A204.1 (cell line): Measurements from ENCODE around the gene MT1M.
"Not testable (repeated sequence)": the region's sequence is repeated elsewhere in the genome, so short reads cannot be mapped to it uniquely, and the experiment has no call there.

ENCODE experiments used
- FAIRE-seq: peaks from 2 replicates; lab custom pipeline; 2012; peaks lifted over from hg19 to GRCh38; lab: Jason Lieb, UNC

MT1M gene

DNA sequence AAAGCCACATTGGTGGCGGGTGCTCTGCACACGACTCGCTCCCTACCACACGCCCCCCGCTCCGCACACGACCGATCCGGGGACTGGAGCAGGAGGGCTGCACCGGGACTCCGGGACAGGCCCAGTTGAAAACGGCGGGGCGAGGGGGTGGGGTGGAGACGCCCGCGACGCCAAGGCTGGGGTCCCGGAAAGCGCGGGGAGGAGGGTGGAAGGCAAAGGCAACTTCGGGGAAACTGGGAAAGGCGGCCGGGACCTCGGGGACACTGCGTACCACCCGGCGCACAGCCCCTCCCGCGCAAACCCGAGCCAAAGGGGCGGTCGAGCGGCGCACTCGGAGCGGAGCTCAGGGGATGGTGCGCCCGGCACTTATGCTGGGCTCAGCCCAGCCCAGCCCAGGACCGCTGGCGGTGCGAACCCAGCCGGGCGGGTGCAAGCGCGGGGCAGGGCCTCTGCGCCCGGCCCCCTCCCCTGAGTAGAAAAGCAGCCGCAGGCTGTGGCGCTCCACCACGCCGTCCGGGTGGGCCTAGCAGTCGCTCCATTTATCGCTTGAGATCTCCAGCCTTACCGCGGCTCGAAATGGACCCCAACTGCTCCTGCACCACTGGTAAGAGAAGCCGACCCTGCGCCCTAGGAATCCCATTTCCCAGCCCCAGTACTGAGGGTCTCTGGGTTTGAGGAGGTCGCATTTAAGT lies at the start of gene MT1M:
Gene MT1M, plus strand, starts transcription at position 504 of the 692 bp plus-strand sequence. Its CDS starts 73 bp downstream, at position 577.
- FAIRE-seq = no peak

GRCh38 chr16:56582911-56583310 lies 49.5 kb upstream of the MT1M start:
- not testable (repeated sequence) for FAIRE-seq

- no peak for FAIRE-seq
Observed at GRCh38 chr16:56583351-56584168, 48.9 kb upstream of the MT1M start.

DNA sequence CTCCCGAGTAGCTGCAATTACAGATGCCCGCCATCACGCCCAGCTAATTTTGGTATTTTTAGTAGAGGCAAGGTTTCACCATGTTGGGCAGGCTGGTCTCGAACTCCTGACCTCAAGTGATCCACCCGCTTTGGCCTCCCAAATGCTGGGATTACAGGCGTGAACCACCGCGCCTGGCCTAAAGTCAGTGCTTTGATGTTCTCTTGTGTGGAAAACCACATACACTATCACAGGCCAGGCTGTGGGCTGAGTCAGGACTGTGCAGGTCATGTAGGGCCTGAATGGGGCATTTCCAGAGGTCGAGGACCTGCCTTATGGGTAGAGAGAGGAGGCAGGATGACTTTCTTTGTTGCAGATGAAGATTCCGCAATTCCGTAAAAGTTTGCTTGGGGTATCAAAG lies 48.2 kb upstream of the MT1M start:
- no peak for FAIRE-seq

DNA sequence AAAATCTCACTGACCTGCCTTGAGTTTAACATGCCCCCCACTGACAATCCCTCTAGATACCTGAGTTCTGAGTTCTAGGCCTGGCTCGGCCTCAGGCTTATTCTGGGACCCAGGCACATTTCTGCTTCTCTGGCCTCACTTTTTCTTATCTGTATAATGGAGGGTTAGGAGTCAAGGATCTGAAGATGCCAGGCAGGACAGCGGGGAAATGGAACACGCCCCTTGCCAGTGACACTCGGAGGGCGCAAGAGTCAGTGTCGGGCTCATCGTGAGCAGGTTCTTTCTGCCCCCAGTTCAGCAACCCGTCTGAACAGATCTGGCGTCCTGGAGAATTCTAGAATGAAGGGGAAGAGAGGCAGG lies 43.7 kb upstream of the MT1M start:
- FAIRE-seq = no peak

DNA sequence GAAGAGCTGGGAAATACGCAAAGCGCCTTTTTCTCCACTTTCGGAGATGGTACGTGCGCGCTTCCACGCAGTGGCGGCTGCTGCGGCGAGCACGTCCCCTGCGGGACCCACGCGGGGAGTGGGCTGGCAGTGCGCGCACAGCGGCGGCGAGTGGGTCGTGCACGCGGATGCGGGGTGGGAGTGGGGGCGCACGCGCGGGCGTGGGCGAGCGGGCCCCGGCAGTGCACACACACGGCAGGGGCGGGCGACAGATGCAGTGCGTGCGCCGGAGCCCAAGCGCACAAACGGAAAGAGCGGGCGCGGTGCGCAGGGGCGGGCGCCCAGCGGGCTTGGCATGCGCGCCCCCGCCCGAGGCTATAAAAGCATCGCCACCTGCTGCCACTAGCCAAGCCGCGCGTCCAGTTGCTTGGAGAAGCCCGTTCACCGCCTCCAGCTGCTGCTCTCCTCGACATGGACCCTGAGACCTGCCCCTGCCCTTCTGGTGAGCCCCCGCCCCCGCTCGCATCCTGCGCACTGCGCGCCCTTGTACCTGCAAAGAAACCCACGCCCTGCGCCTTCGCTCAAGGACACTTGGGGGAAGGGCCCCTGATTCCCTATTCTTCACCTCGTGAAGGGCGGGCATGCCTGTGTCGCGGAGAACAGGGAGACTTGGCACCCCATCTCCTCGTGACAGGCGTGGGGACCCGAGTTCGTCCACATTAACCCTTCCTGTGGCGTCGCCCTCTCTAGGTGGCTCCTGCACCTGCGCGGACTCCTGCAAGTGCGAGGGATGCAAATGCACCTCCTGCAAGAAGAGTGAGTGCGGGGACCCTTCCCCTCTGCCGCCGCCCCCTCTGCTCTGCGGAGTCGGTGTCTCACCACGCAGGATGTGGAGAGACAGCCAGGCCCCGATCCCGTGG lies 43.1 kb upstream of the MT1M start, which contains the start of gene MT3:
Gene MT3, plus strand, starts transcription at position 388 of the 899 bp plus-strand sequence. Its CDS starts 63 bp downstream, at position 451.
- FAIRE-seq = no peak

DNA sequence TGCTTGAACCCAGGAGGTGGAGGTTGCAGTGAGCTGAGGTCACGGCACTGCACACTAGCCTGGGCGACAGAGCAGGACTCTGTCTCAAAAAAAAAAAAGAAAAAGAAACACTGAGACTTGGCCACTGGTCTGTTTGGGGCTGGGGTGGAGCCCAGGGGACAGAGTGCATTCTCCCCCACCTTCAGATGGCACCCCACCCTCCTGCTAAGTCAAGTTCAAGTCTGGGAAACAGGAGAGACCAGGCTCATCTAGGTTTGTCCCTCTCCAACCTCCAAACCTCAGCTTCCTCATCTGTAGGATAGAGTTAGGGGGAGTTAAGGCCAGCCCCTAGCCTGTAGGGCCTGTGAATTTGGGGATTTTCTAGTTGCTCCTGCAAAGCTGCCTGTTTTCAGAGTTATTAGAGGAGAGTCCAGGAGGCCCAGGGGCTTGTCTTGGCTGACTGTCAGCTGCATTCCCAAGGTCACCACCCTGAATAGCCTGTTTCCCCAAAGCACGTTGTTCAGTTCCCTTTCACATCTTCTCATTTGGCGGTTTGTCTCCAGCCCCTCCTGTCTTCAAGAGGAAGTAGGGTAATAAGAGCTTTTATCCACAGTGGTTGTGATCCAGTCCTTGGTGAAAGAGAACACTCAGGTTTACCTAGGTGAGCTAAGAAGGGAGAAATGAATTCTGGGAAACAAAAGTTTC lies 40.9 kb upstream of the MT1M start:
- no peak for FAIRE-seq

- no peak for FAIRE-seq
Observed at GRCh38 chr16:56593573-56594291, 38.7 kb upstream of the MT1M start.

DNA sequence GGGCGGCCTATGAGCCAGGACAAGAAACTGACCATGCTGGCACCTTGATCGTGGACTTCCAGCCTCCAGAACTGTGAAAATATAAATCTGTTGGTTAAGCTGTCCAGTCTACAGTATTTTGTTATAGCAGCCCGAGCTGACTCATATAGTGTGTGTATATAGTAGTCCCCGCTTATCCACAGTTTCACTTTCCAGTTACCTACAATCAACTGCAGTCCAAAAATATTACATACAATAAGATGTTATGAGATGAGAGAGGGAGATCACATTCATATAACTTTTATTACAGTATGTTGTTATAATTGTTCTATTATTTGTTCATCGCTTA lies 38.2 kb upstream of the MT1M start:
- FAIRE-seq = no peak

GRCh38 chr16:56600398-56600999 lies 32.0 kb upstream of the MT1M start:
- peak; percentile 77 for FAIRE-seq

DNA sequence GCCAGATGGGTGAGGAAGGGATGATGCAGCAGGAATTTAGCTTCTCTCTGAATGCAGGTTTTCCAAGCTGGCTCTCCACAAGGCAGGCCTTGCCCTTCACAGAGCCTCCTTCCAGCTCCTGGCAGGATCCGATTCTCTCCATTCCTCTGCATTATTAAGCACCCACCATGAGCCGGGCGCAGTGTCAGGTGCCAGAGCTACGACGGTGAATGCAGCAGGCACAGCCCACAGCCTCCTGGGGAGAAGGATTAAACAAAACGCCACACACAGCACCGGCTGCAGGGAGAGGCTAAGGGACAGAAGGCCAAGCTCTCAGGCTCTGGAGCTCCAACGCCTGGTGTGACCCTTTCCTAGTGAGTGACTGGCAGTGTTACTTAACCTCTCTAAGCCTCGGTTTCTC lies 31.1 kb upstream of the MT1M start:
- FAIRE-seq = no peak

DNA sequence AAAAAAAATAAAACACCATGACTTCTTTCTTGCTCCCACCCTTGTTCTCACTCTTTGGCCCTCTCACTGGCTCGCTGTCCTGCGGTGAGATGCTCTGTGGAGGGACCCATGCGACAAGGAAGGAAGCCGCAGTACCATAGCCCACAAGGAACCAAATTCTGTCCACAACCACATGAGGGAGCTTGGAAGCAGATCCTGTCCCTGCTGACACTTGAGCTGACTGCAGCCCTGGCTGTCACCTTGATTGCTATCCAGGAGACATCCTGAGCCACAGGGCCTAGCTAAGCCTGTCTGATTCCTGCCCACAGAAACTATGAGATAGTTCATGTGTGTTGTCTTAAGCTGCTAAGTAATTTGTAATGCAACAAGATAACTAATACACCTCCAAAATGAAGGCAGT lies 28.9 kb upstream of the MT1M start:
- no peak for FAIRE-seq

DNA sequence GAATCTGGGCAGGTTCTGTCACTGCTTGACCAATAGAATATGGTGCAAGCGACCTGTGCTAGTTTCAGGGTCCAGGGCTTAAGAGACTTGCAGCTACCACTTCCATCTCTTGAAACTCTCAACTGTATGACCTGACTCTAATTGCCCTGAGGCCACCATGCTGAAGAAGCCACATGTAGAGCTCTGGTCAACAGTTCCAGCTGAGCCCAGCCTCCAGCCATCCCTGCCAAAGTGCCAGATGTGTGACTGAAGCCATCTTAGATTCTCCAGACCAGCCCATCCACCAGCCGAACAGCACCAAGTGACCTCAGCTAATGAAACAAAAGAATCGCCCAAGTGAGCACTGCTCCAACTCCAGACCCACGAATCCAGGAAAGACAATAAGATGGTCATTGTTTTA lies 27.5 kb upstream of the MT1M start:
- no peak for FAIRE-seq

DNA sequence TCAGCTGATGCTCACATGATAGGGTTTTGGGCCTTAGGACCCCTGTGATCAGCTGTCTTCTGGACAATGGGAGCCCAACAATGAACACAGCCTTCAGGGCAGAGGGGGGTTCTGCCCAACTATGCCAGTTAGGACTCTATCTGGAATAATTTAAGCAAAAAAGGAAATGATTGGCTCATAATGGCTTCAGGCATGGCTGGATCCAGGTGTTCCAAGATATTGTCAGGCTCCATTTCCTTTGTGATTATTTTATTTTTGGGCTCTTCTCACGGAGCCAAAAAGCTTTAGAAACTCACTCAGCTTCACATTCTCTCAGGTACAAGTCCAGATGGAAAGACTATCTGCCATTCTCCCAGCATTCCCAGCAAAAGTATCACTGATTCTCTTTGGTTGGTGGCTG lies 27.0 kb upstream of the MT1M start:
- FAIRE-seq = no peak

GRCh38 chr16:56606071-56606475 lies 26.4 kb upstream of the MT1M start:
- FAIRE-seq = no peak

DNA sequence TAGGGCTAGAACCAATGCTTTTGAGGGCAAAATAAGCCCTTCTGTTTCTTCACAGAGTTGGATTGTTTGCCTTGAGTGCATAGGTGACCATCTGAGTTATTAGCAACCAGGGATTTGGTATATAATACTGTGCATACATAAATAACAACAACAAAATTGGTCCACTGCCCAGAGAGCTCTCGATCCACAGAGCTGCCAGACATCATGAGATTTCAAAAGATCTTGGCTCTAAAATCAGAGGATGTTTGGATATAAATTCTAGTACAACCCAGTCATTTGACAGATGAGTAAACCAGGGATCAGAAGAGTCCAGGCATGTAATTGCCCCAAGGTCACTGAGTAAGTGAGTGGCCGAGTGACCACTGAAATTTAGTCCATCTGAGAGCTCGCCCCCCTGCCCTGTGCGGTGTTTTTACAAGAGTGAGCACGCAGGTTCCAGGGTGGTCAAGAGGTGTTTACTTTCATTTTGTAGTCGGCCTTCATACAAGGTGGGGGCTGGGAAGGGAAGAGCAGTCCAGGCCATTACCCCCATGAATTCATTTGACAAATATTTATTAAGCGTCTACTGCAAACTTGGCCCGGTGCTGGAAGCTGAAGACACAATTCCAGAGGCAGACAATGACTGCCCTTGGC lies 25.9 kb upstream of the MT1M start:
- FAIRE-seq = no peak

GRCh38 chr16:56607109-56607618 lies 25.3 kb upstream of the MT1M start:
- no peak for FAIRE-seq

DNA sequence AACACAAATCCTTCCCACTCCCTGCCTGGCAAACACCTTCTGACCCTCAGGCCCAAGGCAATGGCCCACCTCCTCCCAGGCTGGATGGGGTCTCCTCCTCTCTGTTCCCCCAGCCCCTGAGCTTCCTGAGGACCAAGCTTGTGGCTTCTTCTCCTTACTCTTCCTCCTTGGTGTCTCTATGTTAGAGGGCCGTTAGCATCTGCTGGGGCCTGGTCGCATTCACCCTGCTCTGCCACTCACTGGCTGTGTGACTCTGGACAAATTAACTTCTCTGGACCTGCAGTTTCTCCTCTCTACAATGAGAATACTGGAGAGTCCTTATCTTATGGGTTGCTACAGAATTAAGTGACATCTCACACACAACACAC lies 24.8 kb upstream of the MT1M start:
- no peak for FAIRE-seq

DNA sequence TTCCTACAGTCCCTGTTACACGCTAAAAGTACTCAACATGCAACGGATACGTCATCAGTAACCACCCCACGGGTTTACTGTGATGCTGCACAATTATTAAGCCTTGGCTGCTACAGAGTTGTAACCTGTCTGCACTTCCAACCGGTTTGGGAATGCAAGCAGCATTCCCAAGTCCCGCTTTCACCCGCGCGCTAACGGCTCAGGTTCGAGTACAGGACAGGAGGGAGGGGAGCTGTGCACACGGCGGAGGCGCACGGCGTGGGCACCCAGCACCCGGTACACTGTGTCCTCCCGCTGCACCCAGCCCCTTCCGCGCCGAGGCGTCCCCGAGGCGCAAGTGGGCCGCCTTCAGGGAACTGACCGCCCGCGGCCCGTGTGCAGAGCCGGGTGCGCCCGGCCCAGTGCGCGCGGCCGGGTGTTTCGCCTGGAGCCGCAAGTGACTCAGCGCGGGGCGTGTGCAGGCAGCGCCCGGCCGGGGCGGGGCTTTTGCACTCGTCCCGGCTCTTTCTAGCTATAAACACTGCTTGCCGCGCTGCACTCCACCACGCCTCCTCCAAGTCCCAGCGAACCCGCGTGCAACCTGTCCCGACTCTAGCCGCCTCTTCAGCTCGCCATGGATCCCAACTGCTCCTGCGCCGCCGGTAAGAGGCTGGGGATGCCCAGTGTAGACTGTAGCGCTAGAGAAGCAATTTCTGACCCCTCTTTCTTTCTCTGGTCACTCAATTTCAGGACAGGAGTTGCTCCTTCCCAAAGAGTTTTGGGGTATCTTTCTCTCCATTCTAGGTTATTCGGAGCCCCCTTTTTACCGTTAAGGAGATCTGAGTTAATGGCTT lies 24.2 kb upstream of the MT1M start, which contains the start of gene MT2A:
Gene MT2A, plus strand, starts transcription at position 542 of the 833 bp plus-strand sequence. Its CDS starts 72 bp downstream, at position 614.
- no peak for FAIRE-seq
